ENCODE results near the gene ACTL7B.

ACTL7B gene

GRCh38 chr9:108882052-108882888 is 26.5 kb upstream of the ACTL7B start:
- no peak for DNase-seq
- no peak for TF ChIP-seq GATA1 (IDR thresholded peaks at IDR 0.05; ENCODE audit: low read depth, low read length)
- no peak for TF ChIP-seq POLR2A (IDR thresholded peaks at IDR 0.05; ENCODE audit: low read length)

DNA sequence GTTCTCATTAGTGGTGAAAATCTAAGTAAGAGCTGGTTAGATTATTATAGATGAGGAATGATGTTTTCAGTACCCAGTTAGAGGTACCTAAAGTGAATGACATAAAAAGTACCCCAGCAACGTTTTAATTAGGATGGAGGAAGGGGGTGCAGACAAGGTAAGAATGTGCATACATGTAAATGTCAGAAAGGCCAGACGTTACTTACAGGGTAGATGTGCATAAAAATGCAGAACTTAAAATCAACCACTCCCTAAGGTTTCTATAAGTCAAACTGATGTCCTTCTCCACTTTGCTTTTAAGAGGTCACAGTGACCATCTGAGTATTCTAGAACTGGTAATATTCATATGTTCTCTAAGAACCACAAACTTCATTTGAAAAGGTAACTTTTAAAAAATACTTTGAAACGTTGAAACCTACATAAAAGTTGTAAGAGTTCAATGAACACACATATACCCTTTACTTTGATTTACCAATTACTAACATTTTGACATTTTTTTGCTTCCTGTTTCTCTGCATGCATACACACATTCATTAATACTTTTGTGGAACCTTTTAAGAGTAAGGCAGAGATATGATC is 25.0 kb upstream of the ACTL7B start:
- DNase-seq, result no peak

DNA sequence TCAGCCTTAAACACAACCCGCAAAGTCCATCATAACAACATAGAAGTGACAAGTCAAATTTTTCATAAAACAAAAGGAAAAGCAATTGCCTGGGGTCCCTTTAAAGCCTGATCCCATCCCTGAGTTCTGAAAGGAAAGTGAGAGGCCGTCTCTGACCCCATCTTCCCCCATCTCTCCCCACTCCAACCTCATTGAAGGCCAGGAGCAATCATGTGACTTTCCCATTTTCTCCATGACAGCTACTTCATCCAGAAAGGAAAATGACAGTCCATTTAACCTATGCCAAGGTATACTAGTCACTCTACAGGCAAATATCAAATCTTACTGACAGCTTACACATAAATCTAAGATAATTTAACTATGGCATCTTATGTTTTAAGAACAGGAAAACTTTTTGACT is 21.7 kb upstream of the ACTL7B start:
- TF ChIP-seq POLR2A (IDR thresholded peaks at IDR 0.05; ENCODE audit: low read length) (no peak), GATA1 (IDR thresholded peaks at IDR 0.05; ENCODE audit: low read depth, low read length) (no peak)

More for the DNA sequence above, 25.0 kb upstream of the ACTL7B start:
- TF ChIP-seq GATA1 (IDR thresholded peaks at IDR 0.05; ENCODE audit: low read depth, low read length), result no peak
- no peak for TF ChIP-seq POLR2A (IDR thresholded peaks at IDR 0.05; ENCODE audit: low read length)

GRCh38 chr9:108876425-108876824 is 20.6 kb upstream of the ACTL7B start:
- DNase-seq, result no peak
- TF ChIP-seq GATA1 (IDR thresholded peaks at IDR 0.05; ENCODE audit: low read depth, low read length) (no peak), POLR2A (IDR thresholded peaks at IDR 0.05; ENCODE audit: low read length) (no peak)

More for the DNA sequence above, 21.7 kb upstream of the ACTL7B start:
- no peak for DNase-seq

- no peak for TF ChIP-seq POLR2A (IDR thresholded peaks at IDR 0.05; ENCODE audit: low read length)
- TF ChIP-seq GATA1 (IDR thresholded peaks at IDR 0.05; ENCODE audit: low read depth, low read length), result no peak
- DNase-seq, result no peak
Measured at GRCh38 chr9:108874058-108874788, 18.4 kb upstream of the ACTL7B start.

- no peak for DNase-seq
- TF ChIP-seq GATA1 (IDR thresholded peaks at IDR 0.05; ENCODE audit: low read depth, low read length) (no peak), POLR2A (IDR thresholded peaks at IDR 0.05; ENCODE audit: low read length) (no peak)
Measured at GRCh38 chr9:108869092-108869725, 13.4 kb upstream of the ACTL7B start.

- no peak for TF ChIP-seq POLR2A (IDR thresholded peaks at IDR 0.05; ENCODE audit: low read length)
- TF ChIP-seq GATA1 (IDR thresholded peaks at IDR 0.05; ENCODE audit: low read depth, low read length), result no peak
- no peak for DNase-seq
Measured at GRCh38 chr9:108867829-108868228, 12.0 kb upstream of the ACTL7B start.

DNA sequence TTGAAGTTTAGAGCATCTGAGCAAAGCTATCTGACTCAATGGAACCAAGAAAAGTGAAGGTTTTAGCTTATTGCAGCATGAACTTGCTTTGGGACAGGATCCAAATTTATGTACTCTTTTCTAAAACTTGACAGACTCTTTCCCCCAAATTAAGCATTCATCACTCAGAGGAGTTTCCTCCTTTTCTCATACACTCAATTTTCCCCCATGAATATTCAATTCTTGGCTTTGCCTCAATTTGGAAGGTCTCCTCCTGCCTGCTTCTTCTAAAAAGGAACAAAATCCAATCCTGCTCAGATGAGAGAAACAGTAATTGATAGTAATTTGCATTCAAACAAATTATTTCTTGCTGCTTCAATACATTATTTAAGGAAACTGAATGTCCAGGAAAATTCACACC is 11.3 kb upstream of the ACTL7B start:
- DNase-seq, result no peak
- TF ChIP-seq GATA1 (IDR thresholded peaks at IDR 0.05; ENCODE audit: low read depth, low read length), result no peak

DNA sequence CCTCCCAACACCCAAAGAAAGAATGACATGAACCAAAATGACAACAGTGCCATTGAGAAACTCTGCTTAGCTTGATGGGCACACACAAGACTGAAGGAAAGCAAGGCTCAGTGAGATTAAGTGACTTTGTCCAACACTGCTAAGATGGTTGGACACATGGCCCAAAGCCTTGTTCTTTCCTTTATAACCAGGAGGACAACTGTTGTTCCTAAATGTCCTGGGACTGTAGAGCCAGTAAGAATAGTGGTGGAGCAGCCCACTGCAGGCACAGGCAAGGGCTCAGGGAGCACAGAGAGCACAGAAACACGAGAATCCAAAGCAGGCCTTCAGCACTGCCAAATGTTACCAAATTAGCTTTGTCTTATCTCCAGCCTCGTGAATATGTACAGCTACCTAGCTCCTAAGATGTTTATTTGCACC is 10.2 kb upstream of the ACTL7B start:
- no peak for TF ChIP-seq POLR2A (IDR thresholded peaks at IDR 0.05; ENCODE audit: low read length)
- TF ChIP-seq GATA1 (IDR thresholded peaks at IDR 0.05; ENCODE audit: low read depth, low read length), result no peak
- DNase-seq, result no peak

GRCh38 chr9:108865037-108865436 is 9.3 kb upstream of the ACTL7B start:
- TF ChIP-seq GATA1 (IDR thresholded peaks at IDR 0.05; ENCODE audit: low read depth, low read length), result no peak
- no peak for TF ChIP-seq POLR2A (IDR thresholded peaks at IDR 0.05; ENCODE audit: low read length)
- DNase-seq, result no peak

DNA sequence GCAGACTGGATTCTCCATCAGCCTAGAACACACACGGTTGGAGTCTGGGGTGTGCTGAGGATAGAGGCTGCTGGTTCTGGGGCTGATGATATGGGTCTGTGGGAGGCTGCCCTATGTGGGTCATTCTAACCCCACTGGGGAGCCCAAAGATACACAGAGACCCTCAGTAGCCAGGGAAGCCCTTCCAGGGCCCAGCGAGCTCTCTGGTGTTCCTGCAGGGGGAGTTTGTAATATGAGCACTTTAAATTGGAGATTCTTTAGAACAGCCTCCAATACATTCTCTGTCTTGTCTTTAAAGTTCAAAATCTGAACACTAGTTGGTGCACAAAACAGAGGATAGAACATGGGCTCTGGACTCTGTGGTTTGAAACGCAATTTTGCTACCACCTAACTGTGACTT is 8.7 kb upstream of the ACTL7B start:
- TF ChIP-seq POLR2A (IDR thresholded peaks at IDR 0.05; ENCODE audit: low read length), result no peak
- TF ChIP-seq GATA1 (IDR thresholded peaks at IDR 0.05; ENCODE audit: low read depth, low read length), result no peak
- DNase-seq, result no peak

DNA sequence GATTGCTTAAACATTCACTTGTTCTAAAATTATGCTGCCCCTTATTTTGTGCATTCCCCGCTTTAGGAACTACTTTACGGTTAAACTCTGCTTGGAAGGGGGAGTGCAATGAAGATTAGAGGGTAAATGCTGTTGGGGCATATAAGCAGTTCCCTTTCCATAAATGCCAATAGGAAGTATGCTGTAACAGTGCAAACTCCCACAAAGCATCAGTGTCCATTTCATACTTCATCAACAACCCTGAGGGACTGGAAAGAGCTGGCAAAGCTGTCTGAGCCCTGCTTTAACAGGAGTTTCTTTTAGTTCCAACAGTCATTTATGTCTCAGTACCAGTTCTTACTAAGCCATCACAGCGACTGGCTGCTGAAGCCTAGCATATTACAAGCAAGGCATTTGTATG is 8.1 kb upstream of the ACTL7B start:
- no peak for DNase-seq
- no peak for TF ChIP-seq POLR2A (IDR thresholded peaks at IDR 0.05; ENCODE audit: low read length)
- no peak for TF ChIP-seq GATA1 (IDR thresholded peaks at IDR 0.05; ENCODE audit: low read depth, low read length)

GRCh38 chr9:108861997-108862396 is 6.2 kb upstream of the ACTL7B start, which contains the start of gene ACTL7A:
Gene ACTL7A, plus strand, starts transcription at chr9:108862266. Its CDS starts 57 bp downstream, at chr9:108862323.
- TF ChIP-seq GATA1 (IDR thresholded peaks at IDR 0.05; ENCODE audit: low read depth, low read length) (no peak), POLR2A (IDR thresholded peaks at IDR 0.05; ENCODE audit: low read length) (no peak)
- DNase-seq, result no peak

GRCh38 chr9:108861464-108861863 is 5.7 kb upstream of the ACTL7B start:
- no peak for DNase-seq
- TF ChIP-seq GATA1 (IDR thresholded peaks at IDR 0.05; ENCODE audit: low read depth, low read length) (no peak), POLR2A (IDR thresholded peaks at IDR 0.05; ENCODE audit: low read length) (no peak)

Data from erythroblast (primary cell).